Kidney capillary endothelial cell (primary cell): ENCODE measurements around the gene RIMS3.
"Not testable (repeated sequence)": the region's sequence is repeated elsewhere in the genome, so short reads cannot be mapped to it uniquely, and the experiment has no call there.

Experiments
- DNase-seq: peaks from one replicate; pipeline ENCODE4 v3.0.0-alpha.2; 2018; ENCODE audit warnings: low spot score

Gene RIMS3

DNA sequence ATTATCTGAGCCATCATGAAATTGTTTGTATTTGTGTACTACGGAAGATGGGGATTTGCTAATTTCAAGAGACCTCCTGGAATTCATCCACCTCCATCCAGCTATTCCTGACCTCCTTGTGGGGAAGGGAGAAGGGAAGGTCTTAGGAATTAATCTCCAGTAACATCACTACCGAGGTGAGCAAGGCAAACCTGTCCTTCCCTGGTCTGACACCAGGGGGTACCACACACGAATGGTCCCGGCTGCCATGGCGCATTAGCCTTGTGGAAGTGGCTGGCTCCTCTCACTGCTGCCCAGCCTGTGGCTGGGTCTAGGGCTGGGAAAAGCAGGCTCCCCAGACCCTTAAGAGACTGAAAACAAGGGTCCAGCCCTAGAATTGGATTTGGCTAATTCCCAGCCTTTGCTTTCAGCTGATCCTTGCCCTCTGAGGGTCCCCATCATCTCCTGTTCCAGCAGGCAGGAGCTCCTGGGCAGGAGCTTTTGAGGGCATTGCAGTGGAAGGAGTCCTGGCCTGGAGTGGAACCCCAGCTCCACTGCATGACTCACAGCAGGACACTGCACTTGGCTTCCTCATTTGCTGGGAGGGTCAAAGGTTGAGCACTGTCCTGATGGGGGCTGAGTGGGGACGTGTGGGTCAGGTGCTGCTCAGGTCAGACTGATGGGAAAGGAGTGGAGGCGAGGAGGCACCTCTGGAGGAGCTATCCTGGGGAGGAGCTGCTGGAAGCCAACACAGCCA lies 34.8 kb downstream of the RIMS3 start:
- peak; percentile 65 for DNase-seq

GRCh38 chr1:40629546-40629945 lies 35.9 kb downstream of the RIMS3 start:
- not testable (repeated sequence) for DNase-seq

DNA sequence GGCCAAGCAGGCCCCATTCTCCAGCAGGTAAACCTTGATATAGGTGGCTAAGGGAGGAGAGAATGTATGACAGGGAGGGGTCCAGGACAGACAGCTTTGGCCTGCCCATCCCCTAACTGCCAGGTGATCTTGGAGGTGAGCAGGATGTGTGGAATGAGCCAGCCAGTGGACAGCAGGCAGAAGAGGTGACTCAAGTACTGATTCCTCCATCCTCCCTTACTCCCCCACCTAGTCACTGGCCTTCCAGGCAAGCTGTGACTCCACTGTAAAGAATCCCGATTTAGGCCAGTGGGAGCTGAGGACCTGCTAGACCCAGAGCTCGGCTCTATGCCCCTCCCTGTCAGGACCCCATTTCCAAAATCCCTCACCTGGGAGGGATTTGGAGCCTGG lies 36.6 kb downstream of the RIMS3 start:
- DNase-seq = no peak

GRCh38 chr1:40627987-40628902 lies 37.2 kb downstream of the RIMS3 start:
- no peak for DNase-seq

- DNase-seq = no peak
Measured at GRCh38 chr1:40626383-40626770, 39.1 kb downstream of the RIMS3 start.

GRCh38 chr1:40625476-40626382 lies 39.8 kb downstream of the RIMS3 start:
- no peak for DNase-seq

DNA sequence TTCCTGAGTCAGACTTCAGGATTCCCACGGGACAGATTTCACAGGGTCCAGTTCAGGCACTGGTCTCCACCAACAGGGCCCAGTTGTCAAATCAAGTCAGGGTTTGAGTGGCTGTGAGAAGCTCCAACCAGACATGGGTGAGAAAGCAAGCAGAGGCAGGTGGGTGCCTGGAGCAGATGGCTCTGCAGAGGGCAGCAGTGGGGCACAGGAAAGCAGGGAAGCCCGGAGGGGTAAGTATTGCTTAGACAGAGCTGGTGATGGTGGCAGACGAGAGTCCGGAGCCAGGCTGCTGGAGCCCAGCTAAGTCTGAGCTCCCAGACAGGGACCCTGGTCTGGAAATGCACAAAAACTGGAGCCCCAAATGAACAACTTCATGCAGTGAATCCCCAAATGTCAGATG lies 40.4 kb downstream of the RIMS3 start:
- no peak for DNase-seq

DNA sequence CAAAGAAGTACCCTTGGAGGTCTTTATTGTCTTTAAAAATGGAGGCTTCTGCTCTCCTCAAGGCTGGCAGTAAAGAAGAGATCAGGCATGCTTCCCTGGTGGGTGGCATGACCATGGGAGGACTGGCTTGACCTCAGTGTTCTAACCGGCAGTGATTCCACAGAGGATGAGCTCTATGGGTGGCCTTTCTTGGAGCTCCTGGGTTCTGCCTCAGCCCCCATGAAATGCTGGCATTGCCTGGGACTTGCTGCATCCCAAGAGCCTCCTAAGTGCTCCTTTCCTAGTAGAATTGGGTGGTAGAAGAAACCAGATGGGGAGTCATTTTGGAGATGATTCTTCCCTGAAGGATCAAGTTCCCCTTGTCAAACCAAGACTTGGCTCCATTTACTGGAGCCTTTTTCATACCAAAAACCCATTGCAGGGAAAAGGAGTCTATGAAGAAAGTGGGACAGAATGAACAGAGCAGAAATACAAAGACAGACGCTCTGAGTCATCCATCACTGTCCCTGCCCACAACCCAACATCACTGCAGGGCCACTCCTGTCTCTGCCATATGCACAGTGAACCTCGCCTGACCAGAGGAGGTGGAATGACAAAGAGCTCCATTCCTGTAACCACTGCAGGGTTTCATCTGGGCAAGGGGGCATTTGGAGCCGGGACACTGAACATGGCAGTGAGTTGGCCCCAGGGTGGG lies 42.4 kb downstream of the RIMS3 start:
- no peak for DNase-seq

- no peak for DNase-seq
Measured at GRCh38 chr1:40621821-40622450, 43.5 kb downstream of the RIMS3 start.

GRCh38 chr1:40620586-40621210 lies 44.8 kb downstream of the RIMS3 start:
- DNase-seq = no peak

DNA sequence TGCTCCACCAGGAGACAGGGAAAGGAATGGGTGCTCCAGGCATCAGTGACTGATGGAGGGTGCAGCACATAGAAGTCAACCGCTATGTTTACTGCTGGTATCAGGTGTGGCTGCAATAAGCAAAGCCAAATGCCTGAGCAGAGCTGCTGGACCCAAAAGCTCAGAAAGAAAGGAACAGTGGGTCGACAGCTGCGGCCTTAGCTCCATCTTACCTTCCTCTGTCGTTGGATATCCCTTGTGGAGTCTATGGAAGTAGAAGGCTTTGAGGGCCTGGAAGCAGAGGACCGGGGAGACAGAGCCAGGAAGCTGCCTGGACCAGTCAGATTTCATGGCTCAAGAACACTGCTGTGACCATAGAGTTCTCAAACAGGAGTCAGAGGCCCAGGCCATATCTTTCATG lies 45.3 kb downstream of the RIMS3 start:
- DNase-seq = no peak

- DNase-seq = no peak
Measured at GRCh38 chr1:40618108-40618507, 47.4 kb downstream of the RIMS3 start.

DNA sequence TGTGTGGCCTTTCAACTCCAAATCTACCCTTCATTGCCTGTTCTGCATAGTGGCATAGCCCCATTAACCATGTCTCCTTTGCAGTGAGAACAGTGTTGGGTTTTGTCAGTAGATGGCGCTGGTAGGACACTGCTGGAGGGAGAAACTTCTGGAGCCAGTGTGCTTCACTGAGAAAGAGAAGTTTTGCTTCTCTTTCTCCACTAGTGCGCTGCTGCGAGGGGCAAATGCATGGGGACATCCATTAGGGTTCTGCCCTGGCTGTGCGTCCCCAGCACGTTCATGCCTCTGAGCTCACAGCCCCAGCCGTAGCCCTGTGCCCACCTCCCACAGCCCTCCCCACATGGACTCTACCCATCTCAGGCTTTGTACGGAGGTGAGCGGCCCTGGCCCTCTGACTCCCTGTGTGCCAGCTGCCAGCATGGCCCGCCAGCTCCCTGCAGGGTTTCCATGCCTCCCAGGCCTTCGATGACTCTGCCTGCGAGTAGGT lies 53.1 kb downstream of the RIMS3 start:
- peak; percentile 64 for DNase-seq

DNA sequence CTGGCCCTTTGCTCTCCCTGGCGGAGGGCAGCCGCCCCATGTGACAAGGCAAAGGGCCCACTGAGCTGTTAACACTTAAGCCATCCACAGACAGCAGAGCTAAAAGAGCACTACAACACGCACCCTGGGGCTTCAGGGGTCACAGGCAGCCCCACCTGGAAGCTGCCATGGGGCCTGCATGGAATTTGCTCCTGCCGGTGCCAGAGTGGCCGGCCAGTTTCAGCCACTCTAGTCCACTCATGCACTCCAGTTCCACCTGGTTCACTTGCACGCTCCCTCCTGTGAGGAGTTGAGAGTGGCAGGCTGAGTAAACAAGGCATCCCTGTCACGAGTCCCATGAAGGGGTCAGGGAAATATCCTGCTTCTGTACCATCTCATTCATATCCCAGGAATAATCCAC lies 55.3 kb downstream of the RIMS3 start:
- DNase-seq = no peak

- DNase-seq = no peak
Measured at GRCh38 chr1:40607921-40608320, 57.6 kb downstream of the RIMS3 start.

- no peak for DNase-seq
Measured at GRCh38 chr1:40606978-40607377, 58.5 kb downstream of the RIMS3 start.

GRCh38 chr1:40606194-40606593 lies 59.3 kb downstream of the RIMS3 start:
- no peak for DNase-seq

GRCh38 chr1:40599926-40600325 lies 65.6 kb downstream of the RIMS3 start:
- DNase-seq = no peak

- no peak for DNase-seq
Measured at GRCh38 chr1:40595623-40596022, 69.9 kb downstream of the RIMS3 start.

- no peak for DNase-seq
Measured at GRCh38 chr1:40594187-40594531, 71.3 kb downstream of the RIMS3 start.
